Inflammatory macrophage treated with lipopolysaccharide for 1 hour (primary cell): ENCODE data around the gene PSD.

Experiments
- DNase-seq, 2 donors: peaks; one replicate each; pipeline ENCODE4 v3.0.0-alpha.2; 2020 to 2022

PSD gene

GRCh38 chr10:102419269-102420180 is 940 bp upstream of the PSD start:
- no peak for DNase-seq

GRCh38 chr10:102416695-102417094 is 1.9 kb downstream of the PSD start:
- DNase-seq: no peak

GRCh38 chr10:102416283-102416682 is 2.3 kb downstream of the PSD start:
- DNase-seq: no peak

- no peak for DNase-seq
These were observed 3.8 kb downstream of the PSD start for GRCh38 chr10:102414749-102415148.

GRCh38 chr10:102413806-102414561 is 4.6 kb downstream of the PSD start:
- no peak for DNase-seq

GRCh38 chr10:102413053-102413705 is 5.4 kb downstream of the PSD start:
- no peak for DNase-seq

GRCh38 chr10:102412293-102412692 is 6.3 kb downstream of the PSD start:
- no peak for DNase-seq

- DNase-seq: no peak
These were observed 7.0 kb downstream of the PSD start for GRCh38 chr10:102411341-102412255.

GRCh38 chr10:102410429-102411073 is 8.0 kb downstream of the PSD start:
- no peak for DNase-seq

- DNase-seq: no peak
These were observed 8.8 kb downstream of the PSD start for GRCh38 chr10:102409604-102410428.

- DNase-seq: peak; percentile 60 to 62
These were observed 9.6 kb downstream of the PSD start for GRCh38 chr10:102408728-102409603.

- DNase-seq: peak; percentile 49 to 58
These were observed 10.4 kb downstream of the PSD start for GRCh38 chr10:102408131-102408727.

GRCh38 chr10:102407425-102408130 is 11.0 kb downstream of the PSD start:
- peak; percentile 60 to 77 for DNase-seq

- DNase-seq: peak in 1 of 2 donors; percentile 49
These were observed 11.8 kb downstream of the PSD start for GRCh38 chr10:102406815-102407214.

- no peak for DNase-seq
These were observed 13.0 kb downstream of the PSD start for GRCh38 chr10:102405632-102406031.

GRCh38 chr10:102405108-102405571 is 13.4 kb downstream of the PSD start:
- no peak for DNase-seq

- no peak for DNase-seq
These were observed 14.1 kb downstream of the PSD start for GRCh38 chr10:102404361-102405107.

- DNase-seq: no peak
These were observed 15.5 kb downstream of the PSD start for GRCh38 chr10:102403115-102403514.
